ENCODE data around the gene SRGAP3. TPM values are rescaled to one million over a fixed set of nuclear protein-coding genes. Genes with fewer than 3 reads are reported as not detected.

Gene SRGAP3
- total and polyA plus RNA-seq, 7 donors = 0.69 to 7.7 (median 5.8) TPM

DNA sequence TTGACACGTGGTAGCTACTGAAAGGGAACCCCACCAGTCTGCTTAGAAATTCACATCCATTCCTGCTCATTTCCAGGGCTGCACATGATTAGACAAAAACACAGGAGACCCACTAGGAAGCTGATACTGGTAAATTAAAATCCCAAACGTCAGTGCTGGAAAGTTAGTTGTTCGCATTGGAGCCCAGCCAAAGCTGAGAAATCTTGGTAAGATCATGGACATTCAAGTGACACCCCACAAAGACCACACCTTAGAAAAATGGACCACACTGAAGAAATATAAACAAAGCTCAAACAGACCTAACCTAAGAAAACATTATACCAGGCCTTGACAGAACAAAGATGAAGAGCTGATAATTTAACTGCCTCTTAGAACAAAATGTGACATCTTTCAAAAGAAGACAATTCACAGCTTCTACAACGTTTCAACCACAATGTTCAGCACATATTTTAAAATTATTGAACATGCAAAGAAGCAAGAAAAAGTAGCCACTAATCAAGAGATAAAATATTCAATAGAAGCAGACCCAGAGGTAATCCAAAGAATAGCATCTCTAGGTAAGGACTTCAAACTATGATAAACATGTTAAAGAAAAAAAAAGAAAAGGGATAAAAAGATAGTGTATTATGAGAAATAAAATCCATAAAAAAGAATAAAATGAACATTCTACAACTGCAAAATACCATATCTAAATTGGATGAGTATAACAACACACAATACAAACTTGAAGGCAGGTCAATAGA lies 306.5 kb downstream of the SRGAP3 start:
- Histone ChIP-seq H3K9me3 (no peaks in the 10 kb centered on the region), H3K4me3 (no peak overlapping the region), H3K4me1 (no peaks in the 10 kb centered on the region), H3K36me3 (peaks cover 0 to 23% (median 2%) of the 10 kb centered on the region in 4 donors), H3K27me3 (no peaks in the 10 kb centered on the region), H3K27ac (no peak overlapping the region)
- no peak for DNase-seq
- intact Hi-C loops (cut with DNase I) = no loop called here
- WGBS, 2 donors = 89 to 92% methylated on average over 4 of the region's 4 CpGs
- TF ChIP-seq EP300 (IDR thresholded peaks at IDR 0.05) (no peak), POLR2AphosphoS5 (IDR thresholded peaks at IDR 0.05) (no peak), POLR2A (IDR thresholded peaks at IDR 0.05) (no peak)
- TF ChIP-seq, protein P1, sequence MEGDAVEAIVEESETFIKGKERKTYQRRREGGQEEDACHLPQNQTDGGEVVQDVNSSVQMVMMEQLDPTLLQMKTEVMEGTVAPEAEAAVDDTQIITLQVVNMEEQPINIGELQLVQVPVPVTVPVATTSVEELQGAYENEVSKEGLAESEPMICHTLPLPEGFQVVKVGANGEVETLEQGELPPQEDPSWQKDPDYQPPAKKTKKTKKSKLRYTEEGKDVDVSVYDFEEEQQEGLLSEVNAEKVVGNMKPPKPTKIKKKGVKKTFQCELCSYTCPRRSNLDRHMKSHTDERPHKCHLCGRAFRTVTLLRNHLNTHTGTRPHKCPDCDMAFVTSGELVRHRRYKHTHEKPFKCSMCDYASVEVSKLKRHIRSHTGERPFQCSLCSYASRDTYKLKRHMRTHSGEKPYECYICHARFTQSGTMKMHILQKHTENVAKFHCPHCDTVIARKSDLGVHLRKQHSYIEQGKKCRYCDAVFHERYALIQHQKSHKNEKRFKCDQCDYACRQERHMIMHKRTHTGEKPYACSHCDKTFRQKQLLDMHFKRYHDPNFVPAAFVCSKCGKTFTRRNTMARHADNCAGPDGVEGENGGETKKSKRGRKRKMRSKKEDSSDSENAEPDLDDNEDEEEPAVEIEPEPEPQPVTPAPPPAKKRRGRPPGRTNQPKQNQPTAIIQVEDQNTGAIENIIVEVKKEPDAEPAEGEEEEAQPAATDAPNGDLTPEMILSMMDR (IDR thresholded peaks at IDR 0.05) = no peak

DNA sequence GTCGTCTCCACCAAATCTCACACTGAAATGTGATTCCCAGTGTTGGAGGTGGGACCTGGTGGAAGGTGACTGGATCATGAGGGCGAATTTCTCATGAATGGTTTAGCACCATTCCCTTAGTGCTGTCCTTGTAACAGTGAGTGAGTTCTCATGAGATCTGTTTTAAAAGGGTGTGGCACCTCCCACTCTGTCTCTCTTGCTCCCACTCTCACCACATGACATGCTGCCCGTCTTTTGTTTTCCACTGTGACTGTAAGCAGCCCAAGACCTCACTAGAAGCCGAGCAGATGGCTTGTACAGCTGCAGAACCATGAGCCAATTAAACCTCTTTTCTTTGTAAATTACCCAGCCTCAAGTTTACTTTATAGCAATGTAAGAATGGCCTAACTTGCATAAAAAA lies 307.3 kb downstream of the SRGAP3 start:
- intact Hi-C loops (cut with DNase I) = no loop called here
- H3K4me1 ChIP-seq = peaks cover 0 to 6% (median 3%) of the 10 kb centered on the region in 4 donors
- peaks cover 0 to 23% (median 2%) of the 10 kb centered on the region in 4 donors for H3K36me3 ChIP-seq
- no peak overlapping the region for H3K4me3 ChIP-seq
- TF ChIP-seq EP300 (IDR thresholded peaks at IDR 0.05) (no peak), POLR2AphosphoS5 (IDR thresholded peaks at IDR 0.05) (no peak), POLR2A (IDR thresholded peaks at IDR 0.05) (no peak)
- TF ChIP-seq, protein P1 (IDR thresholded peaks at IDR 0.05) = no peak
- no peak for DNase-seq
- H3K9me3 ChIP-seq = no peaks in the 10 kb centered on the region
- 96% methylated on average over 4 of the region's 4 CpGs for WGBS, 2 donors
- no peak overlapping the region for H3K27ac ChIP-seq
- no peaks in the 10 kb centered on the region for H3K27me3 ChIP-seq

DNA sequence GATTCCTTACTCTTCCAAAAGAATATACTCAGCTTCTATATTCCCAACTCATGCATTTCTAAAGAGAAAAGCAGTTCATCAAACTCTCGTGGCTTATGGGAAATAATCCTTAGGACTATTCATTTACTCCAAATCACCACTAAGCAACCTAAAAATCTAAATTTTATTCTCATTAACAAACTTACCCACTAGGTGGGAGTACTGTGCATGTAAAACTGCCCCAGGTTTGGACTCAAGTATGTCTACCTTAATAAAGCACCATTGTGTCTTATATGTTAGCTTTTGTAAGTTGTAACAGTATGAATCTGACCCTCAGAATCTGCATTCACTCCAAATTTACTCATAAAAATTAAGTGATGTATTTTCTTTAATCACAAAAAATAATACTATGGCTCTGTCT lies 311.4 kb downstream of the SRGAP3 start:
- no peak overlapping the region for H3K27ac ChIP-seq
- H3K4me3 ChIP-seq = no peak overlapping the region
- peaks cover 0 to 30% (median 2%) of the 10 kb centered on the region in 4 donors for H3K36me3 ChIP-seq
- TF ChIP-seq, protein P1 (IDR thresholded peaks at IDR 0.05) = no peak
- TF ChIP-seq POLR2AphosphoS5 (IDR thresholded peaks at IDR 0.05) (no peak), POLR2A (IDR thresholded peaks at IDR 0.05) (no peak), EP300 (IDR thresholded peaks at IDR 0.05) (no peak)
- H3K27me3 ChIP-seq = no peaks in the 10 kb centered on the region
- H3K4me1 ChIP-seq = peaks cover 0 to 13% (median 5%) of the 10 kb centered on the region in 4 donors
- no peaks in the 10 kb centered on the region for H3K9me3 ChIP-seq
- 70 to 74% methylated on average over 1 of the region's 1 CpG for WGBS, 2 donors
- intact Hi-C loops (cut with DNase I) = no loop called here
- no peak for DNase-seq

DNA sequence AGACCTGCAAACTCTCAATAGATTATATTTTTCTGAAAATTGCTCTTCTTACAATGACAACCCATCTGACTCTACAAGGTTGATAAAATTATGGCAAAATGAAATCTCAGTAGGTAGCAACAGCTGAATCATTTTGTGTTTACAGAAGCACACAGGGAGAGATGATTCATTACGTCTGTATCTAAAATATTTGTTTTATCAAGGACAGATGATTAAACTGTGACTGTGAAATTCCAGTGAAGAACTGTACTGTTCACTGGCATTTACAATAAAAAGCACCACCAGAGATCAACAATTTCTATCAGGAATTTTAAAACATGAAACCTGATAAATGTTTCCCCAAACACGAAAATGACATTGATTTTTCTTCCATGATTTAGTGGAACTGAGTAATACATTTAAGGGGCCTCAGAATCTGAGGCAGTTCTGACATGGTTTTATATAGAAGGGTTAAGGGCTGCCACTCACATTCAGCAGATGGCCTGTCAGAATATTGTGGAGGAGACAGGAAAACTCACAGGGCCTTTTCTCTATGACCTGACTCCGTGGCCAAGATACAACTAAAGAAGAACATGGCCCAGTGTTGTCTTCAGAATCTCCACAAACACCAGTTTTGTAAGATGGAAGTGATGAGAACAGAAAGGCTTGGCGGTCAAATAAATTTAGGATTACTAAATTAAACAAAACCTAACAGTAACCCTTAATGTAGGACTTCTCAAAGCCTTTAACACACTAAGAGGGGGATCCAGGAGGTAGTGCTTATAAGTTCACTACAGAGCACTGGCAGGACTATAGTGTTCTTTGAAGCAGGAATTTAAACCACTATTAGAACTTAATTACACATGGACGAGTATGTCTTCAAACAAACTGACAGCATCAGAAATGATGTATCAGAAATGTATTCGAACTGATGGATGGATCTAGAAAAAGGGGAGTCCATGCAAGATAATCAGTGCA lies 312.1 kb downstream of the SRGAP3 start:
- Histone ChIP-seq H3K27me3 (no peaks in the 10 kb centered on the region), H3K36me3 (peaks cover 0 to 30% (median 2%) of the 10 kb centered on the region in 4 donors), H3K27ac (no peak overlapping the region), H3K4me1 (peaks cover 0 to 13% (median 5%) of the 10 kb centered on the region in 4 donors), H3K9me3 (no peaks in the 10 kb centered on the region), H3K4me3 (no peak overlapping the region)
- 67 to 69% methylated on average over 6 of the region's 6 CpGs for WGBS, 2 donors
- TF ChIP-seq EP300 (IDR thresholded peaks at IDR 0.05) = no peak
- no peak for DNase-seq
- intact Hi-C loops (cut with DNase I) = no loop called here

DNA sequence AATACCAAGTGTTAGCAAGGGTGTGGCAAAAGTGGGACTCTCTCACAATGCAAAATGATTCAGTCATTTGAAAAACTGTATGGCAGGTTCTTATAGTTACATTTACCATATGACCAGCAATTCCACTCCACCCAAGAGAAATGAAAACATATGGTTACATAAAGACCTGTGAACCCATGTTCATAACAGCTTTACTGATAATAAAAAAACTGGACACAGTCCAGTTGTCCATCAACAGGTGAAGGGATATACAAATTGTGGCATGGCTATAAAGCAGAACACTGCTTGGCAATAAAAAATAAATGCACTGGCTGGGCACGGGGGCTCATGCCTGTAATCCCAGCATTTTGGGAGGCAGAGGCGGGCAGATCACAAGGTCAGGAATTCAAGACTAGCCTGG lies 316.9 kb downstream of the SRGAP3 start:
- TF ChIP-seq POLR2A (IDR thresholded peaks at IDR 0.05) = no peak
- no peak for TF ChIP-seq POLR2AphosphoS5 (IDR thresholded peaks at IDR 0.05)
- no peak for TF ChIP-seq EP300 (IDR thresholded peaks at IDR 0.05)
- TF ChIP-seq, protein P1 (IDR thresholded peaks at IDR 0.05) = no peak
- intact Hi-C loops (cut with DNase I) = no loop called here
- no peak for DNase-seq
- peaks cover 0 to 10% (median 4%) of the 10 kb centered on the region in 4 donors for H3K4me1 ChIP-seq
- H3K27me3 ChIP-seq = no peaks in the 10 kb centered on the region
- WGBS, 2 donors = 54 to 91% methylated on average over 2 of the region's 2 CpGs
- no peak overlapping the region for H3K4me3 ChIP-seq
- no peaks in the 10 kb centered on the region for H3K9me3 ChIP-seq
- peaks cover 0 to 12% (median 0%) of the 10 kb centered on the region in 4 donors for H3K36me3 ChIP-seq
- H3K27ac ChIP-seq = no peak overlapping the region
